ENCODE results near the gene DPAGT1. TPM values are rescaled to one million over a fixed set of nuclear protein-coding genes. Genes with fewer than 3 reads are reported as not detected.

DPAGT1 gene
- total RNA-seq, 2 experiments from 2014 or later = 31.7 to 83.4 TPM

DNA sequence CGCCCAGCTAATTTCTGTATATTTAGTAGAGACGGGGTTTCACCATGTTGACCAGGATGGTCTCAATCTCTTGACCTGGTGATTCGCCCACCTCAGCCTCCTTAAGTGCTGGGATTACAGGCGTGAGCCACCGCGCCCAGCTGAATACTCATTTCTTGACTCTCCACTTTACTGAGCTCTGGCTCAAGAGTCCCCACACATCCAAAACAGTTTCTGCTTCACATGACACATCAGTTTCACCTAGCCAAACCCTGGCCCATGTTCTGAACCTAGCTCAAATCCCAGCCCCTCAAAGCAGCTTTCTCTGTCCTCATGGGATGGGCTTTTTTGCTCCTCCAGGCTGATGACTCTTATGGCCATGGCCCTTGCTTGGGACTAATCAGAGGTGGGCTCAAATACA lies 54.4 kb downstream of the DPAGT1 start:
- no peak overlapping the region for H3K4me2 ChIP-seq (ENCODE audit: low read length)
- no peaks in the 10 kb centered on the region for H3K9me3 ChIP-seq (ENCODE audit: low read length)
- ChIA-PET POLR2A (interaction anchor here (0.7 to 1.3 kb wide), 3 partner anchors 20 to 401 kb away, joined by 3 read pairs; partner anchors contain the start of gene VPS11), CTCF (ENCODE audit: unreplicated experiment) (interaction anchor here (1.1 kb wide), 1 partner anchor 18 kb away, joined by 4 read pairs; no protein-coding TSS in a partner anchor)
- H2AFZ ChIP-seq (ENCODE audit: low read length) = no peak overlapping the region
- no TSS peak for BruUV-seq (replicated peaks)
- H3K4me3 ChIP-seq (ENCODE audit: low read depth, low read length, poor library complexity, severe bottlenecking) = no peak overlapping the region
- no peaks in the 10 kb centered on the region for H3K79me2 ChIP-seq (ENCODE audit: insufficient read depth, low read depth, low read length)
- TF ChIP-seq, protein P1, sequence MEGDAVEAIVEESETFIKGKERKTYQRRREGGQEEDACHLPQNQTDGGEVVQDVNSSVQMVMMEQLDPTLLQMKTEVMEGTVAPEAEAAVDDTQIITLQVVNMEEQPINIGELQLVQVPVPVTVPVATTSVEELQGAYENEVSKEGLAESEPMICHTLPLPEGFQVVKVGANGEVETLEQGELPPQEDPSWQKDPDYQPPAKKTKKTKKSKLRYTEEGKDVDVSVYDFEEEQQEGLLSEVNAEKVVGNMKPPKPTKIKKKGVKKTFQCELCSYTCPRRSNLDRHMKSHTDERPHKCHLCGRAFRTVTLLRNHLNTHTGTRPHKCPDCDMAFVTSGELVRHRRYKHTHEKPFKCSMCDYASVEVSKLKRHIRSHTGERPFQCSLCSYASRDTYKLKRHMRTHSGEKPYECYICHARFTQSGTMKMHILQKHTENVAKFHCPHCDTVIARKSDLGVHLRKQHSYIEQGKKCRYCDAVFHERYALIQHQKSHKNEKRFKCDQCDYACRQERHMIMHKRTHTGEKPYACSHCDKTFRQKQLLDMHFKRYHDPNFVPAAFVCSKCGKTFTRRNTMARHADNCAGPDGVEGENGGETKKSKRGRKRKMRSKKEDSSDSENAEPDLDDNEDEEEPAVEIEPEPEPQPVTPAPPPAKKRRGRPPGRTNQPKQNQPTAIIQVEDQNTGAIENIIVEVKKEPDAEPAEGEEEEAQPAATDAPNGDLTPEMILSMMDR (conservative IDR thresholded peaks at IDR 0.05; ENCODE audit: low read length) = no peak
- no peak for TF ChIP-seq EZH2phosphoT487 (IDR thresholded peaks at IDR 0.05; ENCODE audit: borderline replicate concordance, low read depth, low read length)
- H3K36me3 ChIP-seq (ENCODE audit: insufficient read depth, low read length) = peaks cover 75% of the 10 kb centered on the region
- intact Hi-C loops (cut with micrococcal nuclease; ENCODE audit: unreplicated experiment) = no loop called here
- no peak overlapping the region for H3K27ac ChIP-seq (ENCODE audit: low read depth, low read length, poor library complexity, severe bottlenecking)
- no peak for DNase-seq (ENCODE audit: low spot score)
- no peaks in the 10 kb centered on the region for H4K20me1 ChIP-seq (ENCODE audit: insufficient read depth, low read length)
- H3K4me1 ChIP-seq (ENCODE audit: insufficient read depth, low read length, poor library complexity, severe bottlenecking) = no peaks in the 10 kb centered on the region
- H3K9me2 ChIP-seq (ENCODE audit: insufficient read depth, low read length) = no peaks in the 10 kb centered on the region

Other genes with a start within 250 kb of the DPAGT1 start
- 1.4 and 3.3 TPM in 2 replicates for gene CXCR5, start 218.0 kb downstream of the DPAGT1 start, total RNA-seq (2014; rRNA removed; shearing (Covaris generic))
- gene CXCR5, start 218.0 kb downstream of the DPAGT1 start, total RNA-seq (2022) = 7.1 and 7.3 TPM in 2 replicates
- gene BCL9L, start 175.9 kb downstream of the DPAGT1 start, total RNA-seq (2014; rRNA removed; shearing (Covaris generic)) = 3.7 and 6.4 TPM in 2 replicates
- gene BCL9L, start 175.9 kb downstream of the DPAGT1 start, total RNA-seq (2022) = 14.8 and 16.6 TPM in 2 replicates
- gene UPK2, start 145.6 kb downstream of the DPAGT1 start, total RNA-seq (2014; rRNA removed; shearing (Covaris generic)) = 0.28 TPM in 1 of 2 replicates, not detected in the other
- gene UPK2, start 145.6 kb downstream of the DPAGT1 start, total RNA-seq (2022) = 0.34 TPM in 1 of 2 replicates, not detected in the other
- gene FOXR1, start 130.1 kb downstream of the DPAGT1 start, total RNA-seq (2014; rRNA removed; shearing (Covaris generic)) = not detected in 2 replicates
- not detected in 2 replicates for gene FOXR1, start 130.1 kb downstream of the DPAGT1 start, total RNA-seq (2022)
- 47.7 and 49.7 TPM in 2 replicates for gene CENATAC, start 103.7 kb downstream of the DPAGT1 start, total RNA-seq (2014; rRNA removed; shearing (Covaris generic))
- 48.1 and 60.6 TPM in 2 replicates for gene CENATAC, start 103.7 kb downstream of the DPAGT1 start, total RNA-seq (2022)
- gene RPS25, start 83.5 kb downstream of the DPAGT1 start, total RNA-seq (2014; rRNA removed; shearing (Covaris generic)) = 1,395 and 1,541 TPM in 2 replicates
- gene RPS25, start 83.5 kb downstream of the DPAGT1 start, total RNA-seq (2022) = 1,648 and 1,680 TPM in 2 replicates
- 49.3 and 64.3 TPM in 2 replicates for gene TRAPPC4, start 83.1 kb downstream of the DPAGT1 start, total RNA-seq (2014; rRNA removed; shearing (Covaris generic))
- gene TRAPPC4, start 83.1 kb downstream of the DPAGT1 start, total RNA-seq (2022) = 58.0 and 58.5 TPM in 2 replicates
- 14.5 and 14.8 TPM in 2 replicates for gene SLC37A4, start 71.0 kb downstream of the DPAGT1 start, total RNA-seq (2014; rRNA removed; shearing (Covaris generic))
- gene SLC37A4, start 71.0 kb downstream of the DPAGT1 start, total RNA-seq (2022) = 16.6 and 20.5 TPM in 2 replicates
- gene HYOU1, start 44.6 kb downstream of the DPAGT1 start, total RNA-seq (2014; rRNA removed; shearing (Covaris generic)) = 86.6 and 97.6 TPM in 2 replicates
- 112 and 117 TPM in 2 replicates for gene HYOU1, start 44.6 kb downstream of the DPAGT1 start, total RNA-seq (2022)
- 32.2 and 46.1 TPM in 2 replicates for gene VPS11, start 34.0 kb downstream of the DPAGT1 start, total RNA-seq (2014; rRNA removed; shearing (Covaris generic))
- gene VPS11, start 34.0 kb downstream of the DPAGT1 start, total RNA-seq (2022) = 23.3 and 25.7 TPM in 2 replicates
- 12.1 and 12.2 TPM in 2 replicates for gene HMBS, start 17.0 kb downstream of the DPAGT1 start, total RNA-seq (2014; rRNA removed; shearing (Covaris generic))
- gene HMBS, start 17.0 kb downstream of the DPAGT1 start, total RNA-seq (2022) = 49.6 and 50.0 TPM in 2 replicates
- 6.5 and 10.6 TPM in 2 replicates for gene C2CD2L, start 5.5 kb upstream of the DPAGT1 start, total RNA-seq (2014; rRNA removed; shearing (Covaris generic))
- gene C2CD2L, start 5.5 kb upstream of the DPAGT1 start, total RNA-seq (2022) = 19.0 and 19.9 TPM in 2 replicates
- 18.2 and 27.7 TPM in 2 replicates for gene HINFP, start 19.7 kb upstream of the DPAGT1 start, total RNA-seq (2014; rRNA removed; shearing (Covaris generic))
- gene HINFP, start 19.7 kb upstream of the DPAGT1 start, total RNA-seq (2022) = 29.6 and 30.8 TPM in 2 replicates
- gene ABCG4, start 47.2 kb upstream of the DPAGT1 start, total RNA-seq (2014; rRNA removed; shearing (Covaris generic)) = not detected in 2 replicates
- not detected in 2 replicates for gene ABCG4, start 47.2 kb upstream of the DPAGT1 start, total RNA-seq (2022)
- gene NLRX1, start 66.9 kb upstream of the DPAGT1 start, total RNA-seq (2014; rRNA removed; shearing (Covaris generic)) = 2.1 and 2.8 TPM in 2 replicates
- 8.8 and 10.6 TPM in 2 replicates for gene NLRX1, start 66.9 kb upstream of the DPAGT1 start, total RNA-seq (2022)
- not detected in 2 replicates for gene NHERF4, start 83.6 kb upstream of the DPAGT1 start, total RNA-seq (2014; rRNA removed; shearing (Covaris generic))
- not detected in 2 replicates for gene NHERF4, start 83.6 kb upstream of the DPAGT1 start, total RNA-seq (2022)
- 19.1 and 19.2 TPM in 2 replicates for gene CBL, start 104.5 kb upstream of the DPAGT1 start, total RNA-seq (2014; rRNA removed; shearing (Covaris generic))
- gene CBL, start 104.5 kb upstream of the DPAGT1 start, total RNA-seq (2022) = 58.9 and 59.1 TPM in 2 replicates
- gene MCAM, start 215.3 kb upstream of the DPAGT1 start, total RNA-seq (2014; rRNA removed; shearing (Covaris generic)) = 0.69 and 2.6 TPM in 2 replicates
- gene MCAM, start 215.3 kb upstream of the DPAGT1 start, total RNA-seq (2022) = 1.3 and 3.2 TPM in 2 replicates
- gene RNF26, start 232.7 kb upstream of the DPAGT1 start, total RNA-seq (2014; rRNA removed; shearing (Covaris generic)) = 11.7 and 13.9 TPM in 2 replicates
- 52.5 and 56.2 TPM in 2 replicates for gene RNF26, start 232.7 kb upstream of the DPAGT1 start, total RNA-seq (2022)
- gene C1QTNF5, start 239.0 kb upstream of the DPAGT1 start, total RNA-seq (2014; rRNA removed; shearing (Covaris generic)) = not detected in 2 replicates
- not detected in 2 replicates for gene C1QTNF5, start 239.0 kb upstream of the DPAGT1 start, total RNA-seq (2022)
- not detected in 2 replicates for gene MFRP, start 244.9 kb upstream of the DPAGT1 start, total RNA-seq (2014; rRNA removed; shearing (Covaris generic))
- not detected in 2 replicates for gene MFRP, start 244.9 kb upstream of the DPAGT1 start, total RNA-seq (2022)